HEK293 (cell line): ENCODE data around the gene BCKDHA.

Experiments used
- CTCF ChIA-PET: fragments of 350-600 bp; formaldehyde crosslinking; extraction: SDS; loops from one replicate; lab custom pipeline; 2021; ENCODE audit warnings: antibody characterized with exemption; lab: Yijun Ruan, JAX
- POLR2A ChIA-PET: fragments of 300-600 bp; formaldehyde crosslinking; extraction: SDS; loops from one replicate; lab custom pipeline; 2020; ENCODE audit warnings: antibody characterized with exemption, inconsistent platforms; lab: Yijun Ruan, JAX
- H3K27ac ChIP-seq: fragments of 200-500 bp; sonication (Bioruptor generic); 2 replicates; pipeline ENCODE4 v1.5.1; 2014; ENCODE audit warnings: low read depth, low read length, control low read depth, inconsistent platforms; ENCODE audit errors: extremely low read depth
- H3K36me3 ChIP-seq, 2 experiments: fragments of 200-500 bp in 1 of 2; sonication (Bioruptor generic) in 1 of 2; 1 replicate in 1 of 2; 2 replicates in 1 of 2; pipeline ENCODE4 v1.5.1; 2014 to 2017; ENCODE audit warnings: inconsistent platforms in 2 of 2, low read length in 2 of 2; ENCODE audit not compliant: control insufficient read depth in 2 of 2, insufficient read depth in 1 of 2
- H3K4me1 ChIP-seq: fragments of 200-500 bp; sonication (Bioruptor generic); 2 replicates; pipeline ENCODE4 v1.5.1; 2014; ENCODE audit warnings: mild to moderate bottlenecking, low read length, inconsistent platforms; ENCODE audit not compliant: control insufficient read depth, insufficient read depth
- H3K4me3 ChIP-seq: 2 replicates; pipeline ENCODE4 v1.5.1; 2011; ENCODE audit warnings: low read depth, mild to moderate bottlenecking, control low read depth, low read length, moderate library complexity
- H3K9me3 ChIP-seq: fragments of 200-500 bp; sonication (Bioruptor generic); 2 replicates; pipeline ENCODE4 v1.5.1; 2014; ENCODE audit warnings: low read depth, low read length, inconsistent platforms; ENCODE audit not compliant: control insufficient read depth, insufficient read depth
- KLF1 ChIP-seq: fragments of 450-650 bp; formaldehyde crosslinking; IDR thresholded peaks from 2 replicates; pipeline ENCODE4 v1.5.1; 2016; ENCODE audit warnings: missing biosample characterization, missing genetic modification characterization
- SCRT2 ChIP-seq: fragments of 450-650 bp; formaldehyde crosslinking; IDR thresholded peaks from 2 replicates; pipeline ENCODE4 v1.5.1; 2016; ENCODE audit warnings: missing biosample characterization, missing genetic modification characterization
- TRIM28 ChIP-seq: IDR thresholded peaks from 2 replicates; pipeline ENCODE4 v1.6.1; 2011; ENCODE audit warnings: low read length, control low read depth, borderline replicate concordance
- ZBTB7A ChIP-seq: fragments of 450-650 bp; formaldehyde crosslinking; IDR thresholded peaks from 2 replicates; pipeline ENCODE4 v1.5.1; 2016; ENCODE audit warnings: low read depth, missing biosample characterization, missing genetic modification characterization
- ZIC2 ChIP-seq: fragments of 450-650 bp; formaldehyde crosslinking; IDR thresholded peaks from 2 replicates; pipeline ENCODE4 v1.5.1; 2016; ENCODE audit warnings: missing biosample characterization, missing genetic modification characterization
- ZNF24 ChIP-seq: fragments of 450-650 bp; formaldehyde crosslinking; IDR thresholded peaks from 2 replicates; pipeline ENCODE4 v1.5.1; 2016; ENCODE audit warnings: missing biosample characterization, missing genetic modification characterization
- ZNF266 ChIP-seq: fragments of 450-650 bp; formaldehyde crosslinking; IDR thresholded peaks from 2 replicates; pipeline ENCODE4 v1.5.1; 2016; ENCODE audit warnings: missing biosample characterization, missing genetic modification characterization, low read depth
- ZNF311 ChIP-seq: fragments of 450-650 bp; formaldehyde crosslinking; IDR thresholded peaks from 2 replicates; pipeline ENCODE4 v1.5.1; 2017; ENCODE audit warnings: missing biosample characterization, missing genetic modification characterization, borderline replicate concordance
- ZNF335 ChIP-seq: fragments of 450-650 bp; formaldehyde crosslinking; conservative IDR thresholded peaks from 2 replicates; pipeline ENCODE4 v1.5.1; 2016; ENCODE audit warnings: missing biosample characterization, missing genetic modification characterization
- ZNF341 ChIP-seq: fragments of 450-650 bp; formaldehyde crosslinking; IDR thresholded peaks from 2 replicates; pipeline ENCODE4; 2016; ENCODE audit warnings: low read depth, missing biosample characterization, missing genetic modification characterization
- ZNF394 ChIP-seq: fragments of 450-650 bp; formaldehyde crosslinking; IDR thresholded peaks from 2 replicates; pipeline ENCODE4 v1.5.1; 2016; ENCODE audit warnings: missing biosample characterization, missing genetic modification characterization, mild to moderate bottlenecking, moderate library complexity, borderline replicate concordance
- ZNF48 ChIP-seq: fragments of 450-650 bp; formaldehyde crosslinking; IDR thresholded peaks from 2 replicates; pipeline ENCODE4 v1.5.1; 2016; ENCODE audit warnings: missing biosample characterization, missing genetic modification characterization
- ZNF530 ChIP-seq: fragments of 450-650 bp; formaldehyde crosslinking; IDR thresholded peaks from 2 replicates; pipeline ENCODE4 v1.5.1; 2016; ENCODE audit warnings: low read depth, missing biosample characterization, missing genetic modification characterization
- ZNF560 ChIP-seq: fragments of 450-650 bp; formaldehyde crosslinking; IDR thresholded peaks from 2 replicates; pipeline ENCODE4 v1.5.1; 2017; ENCODE audit warnings: missing biosample characterization, missing genetic modification characterization, borderline replicate concordance
- ZNF596 ChIP-seq: fragments of 450-650 bp; IDR thresholded peaks from 2 replicates; pipeline ENCODE4 v1.5.0; 2018; ENCODE audit warnings: missing biosample characterization, mild to moderate bottlenecking, missing genetic modification characterization, moderate library complexity
- ZNF623 ChIP-seq: fragments of 450-650 bp; formaldehyde crosslinking; IDR thresholded peaks from 2 replicates; pipeline ENCODE4 v1.5.1; 2016; ENCODE audit warnings: missing biosample characterization, missing genetic modification characterization
- ZNF670 ChIP-seq: fragments of 450-650 bp; formaldehyde crosslinking; IDR thresholded peaks from 2 replicates; pipeline ENCODE4 v1.5.1; 2016; ENCODE audit warnings: missing biosample characterization, missing genetic modification characterization, low read depth
- ZNF843 ChIP-seq: fragments of 450-650 bp; formaldehyde crosslinking; IDR thresholded peaks from 2 replicates; pipeline ENCODE4 v1.5.1; 2016; ENCODE audit warnings: missing biosample characterization, missing genetic modification characterization
- ZSCAN16 ChIP-seq: fragments of 450-650 bp; formaldehyde crosslinking; IDR thresholded peaks from 2 replicates; pipeline ENCODE4 v1.5.1; 2016; ENCODE audit warnings: missing biosample characterization, missing genetic modification characterization
- TF ChIP-seq, protein P1 (sequence below): fragments of 450-650 bp; formaldehyde crosslinking; IDR thresholded peaks from 2 replicates; pipeline ENCODE4 v1.5.1; 2016; ENCODE audit warnings: missing biosample characterization, missing genetic modification characterization
- TF ChIP-seq, protein P2 (sequence below): fragments of 450-650 bp; formaldehyde crosslinking; IDR thresholded peaks from 2 replicates; pipeline ENCODE4 v1.5.1; 2016; ENCODE audit warnings: missing biosample characterization, missing genetic modification characterization
- TF ChIP-seq, protein P3 (sequence below): fragments of 450-650 bp; formaldehyde crosslinking; IDR thresholded peaks from 2 replicates; pipeline ENCODE4 v1.5.1; 2016; ENCODE audit warnings: missing biosample characterization, missing genetic modification characterization, low read depth
- TF ChIP-seq, protein P4 (sequence below): fragments of 450-650 bp; formaldehyde crosslinking; IDR thresholded peaks from 2 replicates; pipeline ENCODE4 v1.5.1; 2016; ENCODE audit warnings: missing biosample characterization, missing genetic modification characterization
- TF ChIP-seq, protein P5 (sequence below): fragments of 450-650 bp; formaldehyde crosslinking; IDR thresholded peaks from 2 replicates; pipeline ENCODE4 v1.5.1; 2016; ENCODE audit warnings: missing biosample characterization, missing genetic modification characterization

The BCKDHA gene

DNA sequence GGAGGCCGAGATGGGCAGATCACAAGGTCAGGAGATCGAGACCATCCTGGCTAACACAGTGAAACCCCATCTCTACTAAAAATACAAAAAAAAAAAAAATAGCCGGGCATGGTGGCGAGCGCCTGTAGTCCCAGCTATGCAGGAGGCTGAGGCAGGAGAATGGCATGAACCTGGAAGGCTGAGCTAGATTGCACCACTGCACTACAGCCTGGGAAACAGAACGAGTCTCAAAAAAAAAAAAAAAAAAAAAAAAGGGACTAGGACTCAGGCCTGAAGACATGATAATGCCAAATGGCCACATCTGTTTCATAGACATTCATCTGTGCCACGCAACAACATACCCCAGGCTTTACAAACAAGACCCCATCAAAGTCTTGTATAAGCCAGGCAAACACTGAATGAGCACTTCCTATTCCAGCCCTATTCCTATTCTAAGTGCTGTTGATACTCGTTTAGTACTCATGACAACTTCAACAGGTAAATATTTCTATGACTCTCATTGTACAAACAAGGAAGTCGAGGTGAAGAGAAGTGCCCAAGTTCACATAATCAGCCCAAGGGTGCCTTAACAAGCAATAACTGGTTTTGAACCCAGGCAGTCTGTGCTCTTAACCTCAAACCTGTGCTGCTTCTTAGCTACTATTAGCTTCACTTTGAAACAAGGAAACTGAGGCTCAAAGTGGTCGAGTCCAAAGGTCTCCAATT lies 35.3 kb upstream of the BCKDHA start:
- H3K36me3 ChIP-seq = no peaks in the 10 kb centered on the region; a peak in 1 of 3 replicates
- no peak overlapping the region for H3K4me3 ChIP-seq
- TF ChIP-seq SCRT2 (tag by site-specific recombination) = 0 out of 2 replicates have a peak, but pooled peaks have one; percentile 8
- TF ChIP-seq, protein P1, sequence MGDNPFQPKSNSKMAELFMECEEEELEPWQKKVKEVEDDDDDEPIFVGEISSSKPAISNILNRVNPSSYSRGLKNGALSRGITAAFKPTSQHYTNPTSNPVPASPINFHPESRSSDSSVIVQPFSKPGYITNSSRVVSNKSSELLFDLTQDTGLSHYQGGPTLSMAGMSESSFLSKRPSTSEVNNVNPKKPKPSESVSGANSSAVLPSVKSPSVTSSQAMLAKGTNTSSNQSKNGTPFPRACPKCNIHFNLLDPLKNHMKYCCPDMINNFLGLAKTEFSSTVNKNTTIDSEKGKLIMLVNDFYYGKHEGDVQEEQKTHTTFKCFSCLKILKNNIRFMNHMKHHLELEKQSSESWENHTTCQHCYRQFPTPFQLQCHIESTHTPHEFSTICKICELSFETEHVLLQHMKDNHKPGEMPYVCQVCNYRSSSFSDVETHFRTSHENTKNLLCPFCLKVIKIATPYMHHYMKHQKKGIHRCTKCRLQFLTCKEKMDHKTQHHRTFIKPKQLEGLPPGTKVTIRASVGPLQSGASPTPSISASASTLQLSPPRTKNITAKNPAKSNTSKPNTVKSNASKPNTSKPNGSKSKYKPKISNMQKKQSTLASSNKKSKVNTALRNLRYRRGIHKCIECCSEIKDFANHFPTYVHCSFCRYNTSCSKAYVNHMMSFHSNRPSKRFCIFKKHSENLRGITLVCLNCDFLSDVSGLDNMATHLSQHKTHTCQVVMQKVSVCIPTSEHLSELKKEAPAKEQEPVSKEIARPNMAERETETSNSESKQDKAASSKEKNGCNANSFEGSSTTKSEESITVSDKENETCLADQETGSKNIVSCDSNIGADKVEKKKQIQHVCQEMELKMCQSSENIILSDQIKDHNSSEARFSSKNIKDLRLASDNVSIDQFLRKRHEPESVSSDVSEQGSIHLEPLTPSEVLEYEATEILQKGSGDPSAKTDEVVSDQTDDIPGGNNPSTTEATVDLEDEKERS (tag by site-specific recombination) = no peak
- TF ChIP-seq ZNF266 (tag by site-specific recombination) = no peak
- TF ChIP-seq, protein P2, sequence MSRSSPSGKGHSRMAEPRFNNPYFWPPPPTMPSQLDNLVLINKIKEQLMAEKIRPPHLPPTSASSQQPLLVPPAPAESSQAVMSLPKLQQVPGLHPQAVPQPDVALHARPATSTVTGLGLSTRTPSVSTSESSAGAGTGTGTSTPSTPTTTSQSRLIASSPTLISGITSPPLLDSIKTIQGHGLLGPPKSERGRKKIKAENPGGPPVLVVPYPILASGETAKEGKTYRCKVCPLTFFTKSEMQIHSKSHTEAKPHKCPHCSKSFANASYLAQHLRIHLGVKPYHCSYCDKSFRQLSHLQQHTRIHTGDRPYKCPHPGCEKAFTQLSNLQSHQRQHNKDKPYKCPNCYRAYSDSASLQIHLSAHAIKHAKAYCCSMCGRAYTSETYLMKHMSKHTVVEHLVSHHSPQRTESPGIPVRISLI (tag by site-specific recombination) = peak; percentile 76; the same call in 1 of the 2 replicates
- H3K9me3 ChIP-seq = no peaks in the 10 kb centered on the region
- CTCF ChIA-PET = interaction anchor here (1.6 to 5.3 kb wide), 2 partner anchors 9 to 201 kb away, joined by 8 to 64 read pairs; partner anchors contain the start of gene TGFB1
- H3K27ac ChIP-seq = 0 out of 2 replicates have a peak overlapping the region, but pooled peaks have one; percentile 17
- 0 out of 2 replicates have a peak, but pooled peaks cover 5% of the 10 kb centered on the region for H3K4me1 ChIP-seq
- POLR2A ChIA-PET = interaction anchor here (0.6 to 4.7 kb wide), 3 partner anchors 10 to 99 kb away, joined by 3 to 73 read pairs (median 26); partner anchors contain the start of gene HNRNPUL1

DNA sequence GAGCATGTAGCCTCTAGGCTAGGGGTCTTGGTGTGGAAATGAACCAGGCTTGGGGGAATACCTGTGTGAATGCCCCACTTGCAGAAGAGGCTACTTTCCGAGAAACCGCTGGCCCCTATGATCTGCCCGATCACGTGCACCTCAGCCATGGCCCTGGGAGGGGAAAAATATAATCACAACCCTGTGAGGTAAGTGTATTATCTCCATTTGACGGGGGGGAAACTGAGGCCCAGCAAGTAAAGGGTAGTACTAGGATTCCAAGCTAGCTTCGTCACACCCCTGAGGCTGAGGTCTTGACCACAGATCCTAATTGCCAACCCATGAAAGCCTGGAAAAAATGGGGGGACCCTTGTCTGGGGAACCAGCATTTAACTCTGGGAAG lies 34.3 kb upstream of the BCKDHA start:
- Histone ChIP-seq H3K4me3 (peak overlapping the region; percentile 72), H3K4me1 (0 out of 2 replicates have a peak, but pooled peaks cover 5% of the 10 kb centered on the region), H3K36me3 (no peaks in the 10 kb centered on the region; a peak in 1 of 3 replicates), H3K27ac (peak overlapping the region; percentile 74; the same call in 1 of the 2 replicates), H3K9me3 (no peaks in the 10 kb centered on the region)
- ChIA-PET CTCF (interaction anchor here (1.1 to 5.3 kb wide), 6 partner anchors 10 to 814 kb away, joined by 3 to 64 read pairs (median 4); partner anchors contain the start of genes TGFB1 and TMEM91), POLR2A (interaction anchor here (0.6 to 4.7 kb wide), 29 partner anchors 8 to 793 kb away, joined by 3 to 73 read pairs (median 6); partner anchors contain the start of genes B3GNT8, BCKDHA, DMAC2 and ERICH4)
- TF ChIP-seq ZNF24 (tag by site-specific recombination) = no peak
- no peak for TF ChIP-seq ZSCAN16 (tag by site-specific recombination)
- no peak for TF ChIP-seq TRIM28
- TF ChIP-seq, protein P3, sequence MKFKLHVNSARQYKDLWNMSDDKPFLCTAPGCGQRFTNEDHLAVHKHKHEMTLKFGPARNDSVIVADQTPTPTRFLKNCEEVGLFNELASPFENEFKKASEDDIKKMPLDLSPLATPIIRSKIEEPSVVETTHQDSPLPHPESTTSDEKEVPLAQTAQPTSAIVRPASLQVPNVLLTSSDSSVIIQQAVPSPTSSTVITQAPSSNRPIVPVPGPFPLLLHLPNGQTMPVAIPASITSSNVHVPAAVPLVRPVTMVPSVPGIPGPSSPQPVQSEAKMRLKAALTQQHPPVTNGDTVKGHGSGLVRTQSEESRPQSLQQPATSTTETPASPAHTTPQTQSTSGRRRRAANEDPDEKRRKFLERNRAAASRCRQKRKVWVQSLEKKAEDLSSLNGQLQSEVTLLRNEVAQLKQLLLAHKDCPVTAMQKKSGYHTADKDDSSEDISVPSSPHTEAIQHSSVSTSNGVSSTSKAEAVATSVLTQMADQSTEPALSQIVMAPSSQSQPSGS (tag by site-specific recombination) = no peak
- TF ChIP-seq ZNF596 (tag by site-specific recombination) = no peak
- TF ChIP-seq, protein P4, sequence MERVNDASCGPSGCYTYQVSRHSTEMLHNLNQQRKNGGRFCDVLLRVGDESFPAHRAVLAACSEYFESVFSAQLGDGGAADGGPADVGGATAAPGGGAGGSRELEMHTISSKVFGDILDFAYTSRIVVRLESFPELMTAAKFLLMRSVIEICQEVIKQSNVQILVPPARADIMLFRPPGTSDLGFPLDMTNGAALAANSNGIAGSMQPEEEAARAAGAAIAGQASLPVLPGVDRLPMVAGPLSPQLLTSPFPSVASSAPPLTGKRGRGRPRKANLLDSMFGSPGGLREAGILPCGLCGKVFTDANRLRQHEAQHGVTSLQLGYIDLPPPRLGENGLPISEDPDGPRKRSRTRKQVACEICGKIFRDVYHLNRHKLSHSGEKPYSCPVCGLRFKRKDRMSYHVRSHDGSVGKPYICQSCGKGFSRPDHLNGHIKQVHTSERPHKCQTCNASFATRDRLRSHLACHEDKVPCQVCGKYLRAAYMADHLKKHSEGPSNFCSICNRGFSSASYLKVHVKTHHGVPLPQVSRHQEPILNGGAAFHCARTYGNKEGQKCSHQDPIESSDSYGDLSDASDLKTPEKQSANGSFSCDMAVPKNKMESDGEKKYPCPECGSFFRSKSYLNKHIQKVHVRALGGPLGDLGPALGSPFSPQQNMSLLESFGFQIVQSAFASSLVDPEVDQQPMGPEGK (tag by site-specific recombination) = no peak
- TF ChIP-seq ZBTB7A (tag by site-specific recombination) = 0 out of 2 replicates have a peak, but pooled peaks have one; percentile 10
- TF ChIP-seq ZNF311 (tag by site-specific recombination) = no peak
- TF ChIP-seq ZNF48 = no peak
- no peak for TF ChIP-seq ZNF560 (tag by site-specific recombination)
- no peak for TF ChIP-seq ZNF530 (tag by site-specific recombination)
- TF ChIP-seq KLF1 = no peak
- TF ChIP-seq ZNF335 = no peak
- TF ChIP-seq, protein P5, sequence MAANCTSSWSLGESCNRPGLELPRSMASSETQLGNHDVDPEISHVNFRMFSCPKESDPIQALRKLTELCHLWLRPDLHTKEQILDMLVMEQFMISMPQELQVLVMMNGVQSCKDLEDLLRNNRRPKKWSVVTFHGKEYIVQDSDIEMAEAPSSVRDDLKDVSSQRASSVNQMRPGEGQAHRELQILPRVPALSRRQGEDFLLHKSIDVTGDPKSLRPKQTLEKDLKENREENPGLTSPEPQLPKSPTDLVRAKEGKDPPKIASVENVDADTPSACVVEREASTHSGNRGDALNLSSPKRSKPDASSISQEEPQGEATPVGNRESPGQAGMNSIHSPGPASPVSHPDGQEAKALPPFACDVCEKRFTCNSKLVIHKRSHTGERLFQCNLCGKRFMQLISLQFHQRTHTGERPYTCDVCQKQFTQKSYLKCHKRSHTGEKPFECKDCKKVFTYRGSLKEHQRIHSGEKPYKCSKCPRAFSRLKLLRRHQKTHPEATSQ (tag by site-specific recombination) = no peak
- TF ChIP-seq ZNF341 (tag by site-specific recombination) = no peak
- no peak for TF ChIP-seq ZNF670 (tag by site-specific recombination)
- TF ChIP-seq ZIC2 (tag by site-specific recombination) = no peak
- TF ChIP-seq ZNF623 = 0 out of 2 replicates have a peak, but pooled peaks have one; percentile 17
- no peak for TF ChIP-seq ZNF843
- TF ChIP-seq ZNF394 = no peak
